WI38 (cell line): Measurements from ENCODE around the gene PDE3A.

ENCODE experiments used
- H3K4me3 ChIP-seq: 2 replicates; pipeline ENCODE4 v1.5.1; 2011; ENCODE audit warnings: low read depth, mild to moderate bottlenecking, control low read depth, low read length
- CTCF ChIP-seq: IDR thresholded peaks from 2 replicates; pipeline ENCODE4 v1.5.1; 2012; ENCODE audit warnings: low read depth, mild to moderate bottlenecking, control low read depth, low read length

Gene PDE3A

GRCh38 chr12:20646239-20646827, 278.0 kb downstream of the PDE3A start:
- no peak overlapping the region for H3K4me3 ChIP-seq
- TF ChIP-seq CTCF, result no peak

- H3K4me3 ChIP-seq, result no peak overlapping the region
- no peak for TF ChIP-seq CTCF
Measured at GRCh38 chr12:20653871-20654270, 285.5 kb downstream of the PDE3A start.

GRCh38 chr12:20656600-20656999, 288.3 kb downstream of the PDE3A start:
- no peak overlapping the region for H3K4me3 ChIP-seq
- no peak for TF ChIP-seq CTCF

- TF ChIP-seq CTCF, result no peak
- H3K4me3 ChIP-seq, result no peak overlapping the region
Measured at GRCh38 chr12:20657496-20657895, 289.2 kb downstream of the PDE3A start.

GRCh38 chr12:20681334-20681733, 313.0 kb downstream of the PDE3A start:
- TF ChIP-seq CTCF, result no peak

GRCh38 chr12:20695232-20695631, 326.9 kb downstream of the PDE3A start, which contains the start of gene SLCO1C1:
TSS of gene SLCO1C1 (plus strand) at chr12:20695332. CDS start at chr12:20699577, 4,245 bp downstream.
- no peak for TF ChIP-seq CTCF
- no peak within 1 kb of the TSS for H3K4me3 ChIP-seq

More at GRCh38 chr12:20681334-20681733, 313.0 kb downstream of the PDE3A start:
- H3K4me3 ChIP-seq, result no peak overlapping the region

- H3K4me3 ChIP-seq, result no peak overlapping the region
- TF ChIP-seq CTCF, result no peak
Measured at GRCh38 chr12:20696181-20696905, 328.0 kb downstream of the PDE3A start.
